Bronchial epithelial cell (primary cell): ENCODE results near the gene ANKH. TPM values are rescaled to one million over a fixed set of nuclear protein-coding genes. Genes with fewer than 3 reads are reported as not detected.
A peak's percentile ranks its signal among the peaks of the same experiment; 100 is the strongest.
"Not testable (repeated sequence)": the region's sequence is repeated elsewhere in the genome, so short reads cannot be mapped to it uniquely, and the experiment has no call there.

Experiments
- DNase-seq: peaks from one replicate; pipeline ENCODE4 v3.0.0-alpha.2; 2010; ENCODE audit warnings: low read depth
- FAIRE-seq: peaks from 2 replicates; lab custom pipeline; 2011; peaks lifted over from hg19 to GRCh38; lab: Jason Lieb, UNC
- H3K27me3 ChIP-seq: 2 replicates; pipeline ENCODE4 v1.5.1; 2011; ENCODE audit warnings: low read length; ENCODE audit not compliant: control insufficient read depth, insufficient read depth
- H3K36me3 ChIP-seq: 2 replicates; pipeline ENCODE4 v1.5.1; 2011; ENCODE audit warnings: low read length; ENCODE audit not compliant: control insufficient read depth, insufficient read depth
- H3K4me3 ChIP-seq: 2 replicates; pipeline ENCODE4 v1.5.1; 2011; ENCODE audit warnings: mild to moderate bottlenecking, low read depth, low read length, control low read depth
- CTCF ChIP-seq: IDR thresholded peaks from 2 replicates; pipeline ENCODE4 v1.5.1; 2011; ENCODE audit warnings: mild to moderate bottlenecking, moderate library complexity, low read length, control low read depth, inconsistent platforms; ENCODE audit not compliant: insufficient read depth, severe bottlenecking
- total RNA-seq: library from RNA; depleted of rRNA; stranded (reverse); fragments of >200 nt; gene quantifications from 2 replicates; pipeline ENCODE4 v1.2.1, GENCODE V29; 2014

ANKH gene
- total RNA-seq, 1 donor from 2014 or later: 12.9 TPM

DNA sequence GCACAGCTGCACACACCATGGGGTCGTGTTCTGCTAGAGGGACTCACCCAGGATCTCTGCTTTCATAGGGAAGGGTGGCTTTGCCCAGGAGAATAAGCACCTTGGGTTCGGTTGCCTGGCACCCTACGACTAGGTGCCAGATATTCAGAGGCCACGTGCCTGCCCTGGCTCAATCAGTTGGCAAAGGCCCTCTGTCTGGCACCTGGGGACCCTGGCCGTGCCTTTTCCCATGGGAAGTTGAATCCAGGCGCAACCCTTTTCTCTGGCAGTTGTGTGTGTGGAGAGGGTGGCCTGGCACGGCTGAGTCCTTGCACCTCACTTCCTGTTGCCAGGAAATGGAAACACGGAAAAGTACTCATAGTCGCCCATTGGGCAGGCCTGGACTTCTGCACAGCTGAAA is 10.2 kb upstream of the ANKH start:
- H3K4me3 ChIP-seq: no peak overlapping the region
- no peaks in the 10 kb centered on the region for H3K27me3 ChIP-seq
- FAIRE-seq (no peak), DNase-seq (no peak)
- no peaks in the 10 kb centered on the region for H3K36me3 ChIP-seq
- TF ChIP-seq CTCF: no peak

GRCh38 chr5:14880688-14881087 is 9.1 kb upstream of the ANKH start:
- FAIRE-seq (no peak), DNase-seq (peak; percentile 82)
- H3K27me3 ChIP-seq: no peaks in the 10 kb centered on the region
- no peak for TF ChIP-seq CTCF
- no peaks in the 10 kb centered on the region for H3K36me3 ChIP-seq
- no peak overlapping the region for H3K4me3 ChIP-seq

DNA sequence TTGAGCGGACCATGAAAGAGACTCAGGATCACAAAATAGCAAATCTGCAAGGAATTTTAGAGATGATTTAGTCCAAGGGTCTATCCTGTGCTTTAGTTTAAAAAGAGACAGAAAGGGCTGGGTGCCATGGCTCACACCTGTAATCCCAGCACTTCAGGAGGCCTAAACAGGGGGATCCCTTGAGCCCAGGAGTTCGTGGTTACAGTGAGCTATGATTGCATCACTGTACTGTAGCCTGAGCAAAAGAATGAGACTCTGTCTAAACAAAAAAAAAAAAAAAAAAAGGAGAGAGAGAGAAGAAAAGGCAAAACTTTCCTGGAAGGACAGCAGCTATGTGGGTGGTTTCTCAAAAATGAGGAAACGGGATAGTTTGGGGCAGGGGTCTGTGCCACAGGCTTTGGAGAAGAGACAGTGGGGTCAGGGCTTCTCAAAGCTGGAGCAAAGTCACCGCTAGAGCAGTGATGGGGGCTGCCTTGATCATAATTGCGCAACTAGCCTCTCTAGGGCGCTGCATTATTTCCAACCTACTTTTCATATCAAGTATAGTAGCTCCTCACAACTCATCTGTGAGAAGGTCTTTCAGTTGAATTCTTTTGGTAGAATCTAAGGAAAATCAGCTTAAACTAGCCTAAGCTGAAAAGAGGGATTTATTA is 8.5 kb upstream of the ANKH start:
- TF ChIP-seq CTCF: no peak
- H3K27me3 ChIP-seq: no peaks in the 10 kb centered on the region
- peak; percentile 51 for DNase-seq
- FAIRE-seq: no peak
- H3K4me3 ChIP-seq: no peak overlapping the region
- no peaks in the 10 kb centered on the region for H3K36me3 ChIP-seq

DNA sequence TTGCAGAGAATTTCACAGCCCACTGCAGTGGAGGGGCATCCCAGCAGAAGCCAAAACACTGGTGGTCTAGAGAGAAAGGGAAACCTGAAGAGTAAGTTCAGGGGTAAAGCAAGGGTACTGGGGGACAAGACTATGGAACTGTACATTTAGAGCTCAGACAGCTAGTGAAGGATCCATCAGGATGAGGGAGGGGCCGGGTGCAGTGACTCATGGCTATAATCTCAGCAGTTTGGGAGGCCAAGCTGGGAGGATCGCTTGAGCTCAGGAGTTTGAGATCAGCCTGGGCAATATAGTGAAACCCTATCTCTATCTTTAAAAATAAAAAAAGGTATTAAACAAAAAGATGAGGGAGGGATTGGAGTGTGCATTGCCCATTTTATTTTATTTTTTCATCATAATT is 7.8 kb upstream of the ANKH start:
- Histone ChIP-seq H3K27me3 (no peaks in the 10 kb centered on the region), H3K36me3 (no peaks in the 10 kb centered on the region), H3K4me3 (no peak overlapping the region)
- FAIRE-seq (no peak), DNase-seq (no peak)
- no peak for TF ChIP-seq CTCF

GRCh38 chr5:14878192-14878591 is 6.6 kb upstream of the ANKH start:
- H3K27me3 ChIP-seq, FAIRE-seq, H3K36me3 ChIP-seq, DNase-seq, H3K4me3 ChIP-seq: not testable (repeated sequence)

GRCh38 chr5:14876095-14876494 is 4.5 kb upstream of the ANKH start:
- no peak for TF ChIP-seq CTCF
- no peaks in the 10 kb centered on the region for H3K36me3 ChIP-seq
- DNase-seq: no peak
- no peak for FAIRE-seq
- no peaks in the 10 kb centered on the region for H3K27me3 ChIP-seq
- H3K4me3 ChIP-seq: no peak overlapping the region
